ENCODE measurements around the gene ATE1.
"Not testable (repeated sequence)": the region's sequence is repeated elsewhere in the genome, so short reads cannot be mapped to it uniquely, and the experiment has no call there.

The ATE1 gene

GRCh38 chr10:121787169-121787568, 140.7 kb downstream of the ATE1 start:
- no peak for DNase-seq (ENCODE audit: low spot score)

- DNase-seq (ENCODE audit: low spot score) = no peak
Observed at GRCh38 chr10:121783782-121784372, 144.0 kb downstream of the ATE1 start.

- DNase-seq (ENCODE audit: low spot score) = no peak
Observed at GRCh38 chr10:121781101-121781500, 146.7 kb downstream of the ATE1 start.

- no peak for DNase-seq (ENCODE audit: low spot score)
Observed at GRCh38 chr10:121774813-121775212, 153.0 kb downstream of the ATE1 start.

DNA sequence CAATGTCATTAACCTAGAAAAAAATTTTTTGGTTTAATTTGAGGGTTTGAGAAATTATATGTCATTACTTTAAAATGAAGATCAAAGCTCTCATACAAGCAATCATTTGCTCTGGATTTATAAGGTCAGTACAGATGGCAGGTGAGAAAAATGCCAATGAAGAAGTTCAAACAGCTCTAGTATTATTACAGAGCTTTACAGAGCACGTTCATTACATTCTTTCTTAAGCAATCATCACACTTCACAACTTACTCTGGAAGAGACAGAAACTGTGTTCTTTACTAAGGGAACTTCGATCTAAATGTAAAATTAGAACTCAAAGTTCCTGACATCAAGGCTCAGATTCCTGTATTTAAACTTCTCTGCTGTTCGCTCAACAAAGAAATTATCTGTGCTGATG, 153.4 kb downstream of the ATE1 start:
- no peak for DNase-seq (ENCODE audit: low spot score)

DNA sequence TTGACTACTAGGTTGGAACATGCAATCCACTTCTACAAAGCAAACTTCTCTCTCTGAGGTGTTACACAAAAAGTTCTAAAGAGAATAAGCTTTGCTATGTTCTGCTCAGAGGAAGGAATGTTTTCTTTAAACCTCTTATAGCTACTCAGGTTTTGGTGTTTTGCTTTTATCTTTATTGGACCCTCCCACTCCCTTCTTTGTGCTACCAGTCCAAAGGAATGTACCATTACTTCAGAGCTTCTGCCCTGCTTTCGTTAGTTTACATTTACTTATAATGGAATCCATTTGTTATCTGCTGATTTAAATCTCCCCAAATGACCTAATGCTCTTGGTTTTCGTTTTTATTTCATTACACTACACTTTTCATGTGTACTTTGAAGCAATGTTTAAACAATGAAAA, 154.9 kb downstream of the ATE1 start:
- no peak for DNase-seq (ENCODE audit: low spot score)

DNA sequence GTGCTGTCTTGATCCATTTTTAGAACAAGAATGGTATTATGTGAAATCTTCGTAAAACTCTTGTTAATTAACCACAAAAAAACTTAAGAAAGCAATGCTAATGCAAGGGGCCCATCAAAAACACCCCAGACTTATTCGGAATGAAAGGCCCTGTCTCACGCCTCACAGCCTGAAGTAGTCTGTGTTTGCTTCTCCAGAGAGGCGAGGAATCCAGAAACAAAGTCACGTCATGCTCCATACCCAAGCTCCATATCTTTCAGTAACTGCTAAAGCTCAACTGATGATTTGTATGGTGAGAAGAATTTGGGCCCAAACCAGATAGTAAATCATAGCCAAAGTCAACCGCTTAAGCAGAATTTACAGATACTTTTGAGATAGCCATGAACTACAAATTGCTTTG, 155.4 kb downstream of the ATE1 start:
- peak; percentile 31 for DNase-seq (ENCODE audit: low spot score)

- DNase-seq (ENCODE audit: low spot score) = peak; percentile 71
Observed at GRCh38 chr10:121771966-121772365, 155.9 kb downstream of the ATE1 start.

GRCh38 chr10:121766426-121766825, 161.4 kb downstream of the ATE1 start:
- no peak for DNase-seq (ENCODE audit: low spot score)

GRCh38 chr10:121765204-121765603, 162.6 kb downstream of the ATE1 start:
- DNase-seq (ENCODE audit: low spot score) = no peak

GRCh38 chr10:121764233-121764942, 163.4 kb downstream of the ATE1 start:
- no peak for DNase-seq (ENCODE audit: low spot score)

DNA sequence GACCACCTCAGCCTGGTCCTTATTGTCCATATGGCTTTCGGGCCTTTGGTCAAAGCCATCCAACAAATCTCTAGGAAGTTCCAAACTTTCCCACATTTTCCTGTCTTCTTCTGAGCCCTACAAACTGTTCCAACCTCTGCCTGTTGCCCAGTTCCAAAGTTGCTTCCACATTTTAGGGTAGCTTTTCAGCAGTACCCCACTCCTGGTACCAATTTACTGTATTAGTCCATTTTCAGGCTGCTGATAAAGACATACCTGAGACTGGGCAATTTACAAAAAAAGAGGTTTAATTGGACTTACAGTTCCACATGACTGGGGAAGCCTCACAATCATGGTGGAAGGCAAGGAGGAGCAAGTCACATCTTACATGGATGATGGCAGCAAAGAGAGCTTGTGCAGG, 170.6 kb downstream of the ATE1 start:
- not testable (repeated sequence) for DNase-seq (ENCODE audit: low spot score)

GRCh38 chr10:121755496-121755895, 172.3 kb downstream of the ATE1 start:
- DNase-seq (ENCODE audit: low spot score) = not testable (repeated sequence)

GRCh38 chr10:121754666-121755065, 173.2 kb downstream of the ATE1 start:
- no peak for DNase-seq (ENCODE audit: low spot score)

GRCh38 chr10:121753726-121754476, 173.9 kb downstream of the ATE1 start:
- peak; percentile 72 for DNase-seq (ENCODE audit: low spot score)

DNA sequence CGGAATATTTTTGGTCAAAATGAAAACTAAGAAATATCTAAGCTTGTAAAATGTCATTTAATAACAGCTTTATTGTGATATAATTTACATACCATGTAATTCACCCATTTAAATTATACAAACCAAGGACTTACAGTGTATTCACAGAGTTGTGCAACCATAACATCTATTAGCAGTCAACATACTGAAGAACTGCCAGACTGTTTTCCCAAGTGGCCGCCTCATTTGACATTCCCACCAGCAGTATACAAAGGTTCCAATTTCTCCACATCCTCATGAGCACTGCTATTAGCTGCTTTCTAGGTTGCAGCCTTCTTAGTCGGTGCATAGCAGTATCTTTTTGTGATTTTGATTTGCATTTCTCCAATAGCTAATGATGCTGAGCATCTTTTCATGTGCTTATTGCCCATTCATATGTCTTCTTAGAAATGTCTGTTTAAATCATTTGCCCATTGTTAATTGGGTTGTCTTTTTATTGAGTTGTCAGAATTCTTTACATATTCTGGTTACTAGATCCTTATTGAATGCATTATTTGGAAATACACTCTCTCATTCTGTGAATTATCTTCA, 176.6 kb downstream of the ATE1 start:
- no peak for DNase-seq (ENCODE audit: low spot score)

- DNase-seq (ENCODE audit: low spot score) = no peak
Observed at GRCh38 chr10:121747163-121747775, 180.6 kb downstream of the ATE1 start.

DNA sequence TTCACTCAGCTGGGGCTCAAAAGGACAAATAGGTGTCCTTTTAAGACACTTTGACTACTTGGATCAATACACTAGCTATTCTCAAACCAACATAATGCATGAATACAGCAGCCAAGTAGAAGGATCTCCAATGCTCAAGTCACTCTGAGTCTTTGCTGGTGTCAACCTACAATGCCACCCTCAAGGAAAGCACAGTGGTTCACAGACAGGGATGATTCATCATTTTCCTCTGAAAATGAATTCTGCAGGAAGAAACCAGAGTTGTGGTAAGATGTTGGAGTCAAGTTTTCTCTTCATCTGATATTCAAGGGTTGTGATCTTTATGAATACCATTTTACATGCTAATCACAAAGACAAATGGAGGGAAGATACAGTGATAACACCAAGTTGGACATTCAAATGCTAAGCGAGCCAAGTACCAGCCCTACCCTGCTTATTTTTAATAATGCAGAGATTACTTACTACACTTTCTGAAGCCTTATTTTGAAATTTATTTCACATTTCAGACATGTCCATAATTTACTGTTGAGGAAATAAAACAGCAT, 186.5 kb downstream of the ATE1 start:
- DNase-seq (ENCODE audit: low spot score) = no peak

GRCh38 chr10:121740069-121740468, 187.8 kb downstream of the ATE1 start:
- DNase-seq (ENCODE audit: low spot score) = no peak

GRCh38 chr10:121739114-121739513, 188.7 kb downstream of the ATE1 start:
- DNase-seq (ENCODE audit: low spot score) = no peak

GRCh38 chr10:121736315-121737130, 191.3 kb downstream of the ATE1 start:
- no peak for DNase-seq (ENCODE audit: low spot score)
